ENCODE results near the gene CASQ2.

CASQ2 gene

GRCh38 chr1:115729756-115730155 is 38.8 kb downstream of the CASQ2 start:
- no peak overlapping the region for H3K4me3 ChIP-seq (ENCODE audit: low read depth, low read length)

- H3K4me3 ChIP-seq (ENCODE audit: low read depth, low read length), result no peak overlapping the region
Measured at GRCh38 chr1:115728341-115728740, 40.2 kb downstream of the CASQ2 start.

GRCh38 chr1:115727706-115728249 is 40.7 kb downstream of the CASQ2 start:
- H3K4me3 ChIP-seq (ENCODE audit: low read depth, low read length), result no peak overlapping the region

GRCh38 chr1:115726570-115726969 is 41.9 kb downstream of the CASQ2 start:
- no peak overlapping the region for H3K4me3 ChIP-seq (ENCODE audit: low read depth, low read length)

GRCh38 chr1:115726161-115726560 is 42.4 kb downstream of the CASQ2 start:
- H3K4me3 ChIP-seq (ENCODE audit: low read depth, low read length), result no peak overlapping the region

- no peak overlapping the region for H3K4me3 ChIP-seq (ENCODE audit: low read depth, low read length)
Measured at GRCh38 chr1:115725600-115725999, 42.9 kb downstream of the CASQ2 start.

GRCh38 chr1:115723756-115724155 is 44.8 kb downstream of the CASQ2 start:
- H3K4me3 ChIP-seq (ENCODE audit: low read depth, low read length), result no peak overlapping the region

GRCh38 chr1:115722221-115722620 is 46.3 kb downstream of the CASQ2 start:
- H3K4me3 ChIP-seq (ENCODE audit: low read depth, low read length), result no peak overlapping the region

GRCh38 chr1:115719285-115719684 is 49.2 kb downstream of the CASQ2 start:
- no peak overlapping the region for H3K4me3 ChIP-seq (ENCODE audit: low read depth, low read length)

GRCh38 chr1:115718011-115718754 is 50.3 kb downstream of the CASQ2 start:
- H3K4me3 ChIP-seq (ENCODE audit: low read depth, low read length), result no peak overlapping the region

GRCh38 chr1:115717541-115717940 is 51.0 kb downstream of the CASQ2 start:
- H3K4me3 ChIP-seq (ENCODE audit: low read depth, low read length), result no peak overlapping the region

GRCh38 chr1:115714572-115715141 is 53.9 kb downstream of the CASQ2 start:
- H3K4me3 ChIP-seq (ENCODE audit: low read depth, low read length), result no peak overlapping the region

- no peak overlapping the region for H3K4me3 ChIP-seq (ENCODE audit: low read depth, low read length)
Measured at GRCh38 chr1:115713906-115714305, 54.6 kb downstream of the CASQ2 start.

- no peak overlapping the region for H3K4me3 ChIP-seq (ENCODE audit: low read depth, low read length)
Measured at GRCh38 chr1:115712911-115713609, 55.5 kb downstream of the CASQ2 start.

GRCh38 chr1:115710859-115711624 is 57.5 kb downstream of the CASQ2 start:
- H3K4me3 ChIP-seq (ENCODE audit: low read depth, low read length), result no peak overlapping the region

- H3K4me3 ChIP-seq (ENCODE audit: low read depth, low read length), result no peak overlapping the region
Measured at GRCh38 chr1:115706587-115707425, 61.7 kb downstream of the CASQ2 start.

- no peak overlapping the region for H3K4me3 ChIP-seq (ENCODE audit: low read depth, low read length)
Measured at GRCh38 chr1:115705963-115706362, 62.6 kb downstream of the CASQ2 start.

GRCh38 chr1:115705085-115705951 is 63.2 kb downstream of the CASQ2 start:
- no peak overlapping the region for H3K4me3 ChIP-seq (ENCODE audit: low read depth, low read length)

GRCh38 chr1:115702959-115703358 is 65.6 kb downstream of the CASQ2 start:
- no peak overlapping the region for H3K4me3 ChIP-seq (ENCODE audit: low read depth, low read length)

Data from iPS-11a (cell line).